ENCODE data around the gene OTOGL.

The OTOGL gene

DNA sequence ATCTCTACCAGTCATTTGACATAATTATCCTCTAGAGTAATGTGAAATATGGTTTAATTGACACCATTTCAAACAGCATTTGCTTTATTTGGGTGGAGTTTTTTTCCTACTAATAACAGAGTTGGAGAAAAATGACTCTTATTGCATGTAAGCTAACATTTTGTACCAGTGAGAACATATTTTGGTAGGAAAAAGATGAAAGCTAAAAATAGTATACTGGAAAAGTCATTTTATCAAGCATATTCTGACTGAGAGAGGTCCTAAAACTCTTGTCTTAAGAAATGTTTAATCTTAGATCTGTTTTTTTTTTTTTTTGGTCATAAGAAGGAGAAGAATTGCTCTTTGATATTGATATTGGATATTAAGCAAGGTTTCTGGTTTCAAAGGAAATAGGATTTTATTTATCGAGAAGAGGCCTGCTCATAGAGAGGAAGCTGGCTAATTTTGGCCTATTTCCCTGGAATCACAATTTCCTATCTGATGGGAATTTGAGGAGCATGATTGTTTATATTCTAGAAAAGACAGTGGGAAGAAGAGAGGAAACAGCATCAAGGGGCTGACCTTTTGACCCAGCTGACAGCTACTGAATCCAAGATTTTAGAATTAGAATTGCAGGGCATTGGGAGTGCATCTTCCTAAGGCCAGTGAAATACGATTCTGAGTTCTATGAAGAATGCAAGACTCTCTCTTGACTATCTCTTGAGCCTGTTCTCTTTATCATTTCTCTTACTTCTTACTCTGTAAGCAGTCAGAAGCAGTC, 19.4 kb downstream of the OTOGL start:
- Mint-ChIP-seq H3K9me3 (peaks cover 18% of the 10 kb centered on the region), H3K4me1 (peaks cover 30% of the 10 kb centered on the region), H3K36me3 (ENCODE audit: low read depth) (no peaks in the 10 kb centered on the region), H3K27me3 (ENCODE audit: low read depth) (no peaks in the 10 kb centered on the region), H3K4me3 (no peak overlapping the region), H3K27ac (peak overlapping the region in 2 of 3 experiments; percentile 65 to 75)
- TF ChIP-seq, protein P1, sequence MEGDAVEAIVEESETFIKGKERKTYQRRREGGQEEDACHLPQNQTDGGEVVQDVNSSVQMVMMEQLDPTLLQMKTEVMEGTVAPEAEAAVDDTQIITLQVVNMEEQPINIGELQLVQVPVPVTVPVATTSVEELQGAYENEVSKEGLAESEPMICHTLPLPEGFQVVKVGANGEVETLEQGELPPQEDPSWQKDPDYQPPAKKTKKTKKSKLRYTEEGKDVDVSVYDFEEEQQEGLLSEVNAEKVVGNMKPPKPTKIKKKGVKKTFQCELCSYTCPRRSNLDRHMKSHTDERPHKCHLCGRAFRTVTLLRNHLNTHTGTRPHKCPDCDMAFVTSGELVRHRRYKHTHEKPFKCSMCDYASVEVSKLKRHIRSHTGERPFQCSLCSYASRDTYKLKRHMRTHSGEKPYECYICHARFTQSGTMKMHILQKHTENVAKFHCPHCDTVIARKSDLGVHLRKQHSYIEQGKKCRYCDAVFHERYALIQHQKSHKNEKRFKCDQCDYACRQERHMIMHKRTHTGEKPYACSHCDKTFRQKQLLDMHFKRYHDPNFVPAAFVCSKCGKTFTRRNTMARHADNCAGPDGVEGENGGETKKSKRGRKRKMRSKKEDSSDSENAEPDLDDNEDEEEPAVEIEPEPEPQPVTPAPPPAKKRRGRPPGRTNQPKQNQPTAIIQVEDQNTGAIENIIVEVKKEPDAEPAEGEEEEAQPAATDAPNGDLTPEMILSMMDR (IDR thresholded peaks at IDR 0.05; ENCODE audit: unreplicated experiment in 3 of 3): no peak

DNA sequence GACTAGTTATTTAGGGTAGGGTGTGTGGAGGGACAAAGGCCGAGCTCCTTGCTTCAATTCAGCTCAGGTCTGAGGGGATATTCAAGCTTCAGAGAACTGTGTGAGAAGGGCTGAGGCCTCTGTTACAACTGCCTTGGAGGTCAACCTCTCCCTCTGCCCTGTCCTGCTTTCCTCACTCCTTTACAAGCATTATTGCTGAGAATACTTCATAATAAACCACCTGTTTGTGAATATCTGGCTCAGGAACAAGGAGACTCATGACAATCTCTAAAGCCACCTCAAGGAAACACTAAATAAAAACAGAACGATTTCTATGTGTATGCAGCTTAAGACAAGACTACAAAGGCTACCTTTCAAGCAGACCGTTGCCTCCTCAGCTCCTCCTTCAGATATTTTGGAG, 21.7 kb downstream of the OTOGL start:
- Mint-ChIP-seq H3K36me3 (ENCODE audit: low read depth) (no peaks in the 10 kb centered on the region), H3K27ac (peak overlapping the region in 2 of 3 experiments; percentile 27 to 40), H3K4me3 (no peak overlapping the region), H3K9me3 (peaks cover 9% of the 10 kb centered on the region), H3K4me1 (peaks cover 30% of the 10 kb centered on the region), H3K27me3 (ENCODE audit: low read depth) (no peaks in the 10 kb centered on the region)
- TF ChIP-seq, protein P1 (IDR thresholded peaks at IDR 0.05; ENCODE audit: unreplicated experiment in 3 of 3): no peak

DNA sequence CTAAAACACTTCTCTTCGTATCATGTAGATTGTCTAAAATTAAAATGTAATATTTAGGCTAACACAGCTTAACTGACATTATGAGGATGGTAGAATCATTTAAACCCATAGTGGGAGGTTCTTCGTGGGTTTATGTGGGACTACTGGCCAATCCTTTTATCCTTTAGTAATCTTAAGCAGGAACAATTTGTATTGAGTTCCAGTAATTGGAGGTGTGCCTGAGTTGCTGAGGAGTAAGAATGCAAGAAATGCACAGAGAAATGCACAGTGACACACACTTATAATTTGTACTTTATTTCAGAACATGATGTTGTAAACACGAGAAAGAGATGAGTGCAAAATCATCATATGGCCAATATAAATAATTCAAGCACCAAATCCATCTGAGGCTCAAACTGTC, 22.3 kb downstream of the OTOGL start:
- H3K36me3 Mint-ChIP-seq (ENCODE audit: low read depth): no peaks in the 10 kb centered on the region

DNA sequence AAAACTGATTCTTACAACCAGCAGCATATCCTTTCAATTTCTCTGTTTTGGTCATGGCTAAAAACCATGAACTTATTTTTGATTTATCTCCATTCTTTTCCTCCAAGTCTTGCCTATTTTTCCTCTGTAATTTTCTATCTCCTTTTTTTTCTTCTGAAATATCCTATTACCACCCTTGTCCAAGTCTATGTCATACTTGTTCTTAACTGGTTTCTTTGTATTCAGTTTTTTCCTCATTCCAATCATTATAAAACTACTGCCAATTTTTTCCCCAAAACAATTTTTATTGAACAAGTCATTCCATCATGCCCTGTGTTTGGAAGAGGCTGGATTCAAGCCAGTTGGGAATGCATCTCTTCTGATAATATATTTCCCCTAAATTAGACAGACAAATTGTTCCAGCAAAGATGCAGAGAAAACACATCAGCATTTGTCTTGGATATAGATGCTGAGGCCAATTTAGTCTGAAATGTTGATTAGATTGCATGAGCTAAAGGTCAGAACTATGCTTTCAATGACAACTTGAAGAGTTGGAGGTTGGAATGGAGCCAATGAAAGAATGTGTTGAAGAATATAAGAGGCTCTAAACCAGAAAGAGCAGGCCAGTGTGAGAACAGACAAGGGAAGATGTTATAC, 30.7 kb downstream of the OTOGL start:
- H3K36me3 Mint-ChIP-seq (ENCODE audit: low read depth): peaks cover 4% of the 10 kb centered on the region
- TF ChIP-seq, protein P1 (IDR thresholded peaks at IDR 0.05; ENCODE audit: unreplicated experiment in 3 of 3): no peak
- no peaks in the 10 kb centered on the region for H3K27me3 Mint-ChIP-seq (ENCODE audit: low read depth)
- H3K27ac Mint-ChIP-seq: peak overlapping the region; percentile 5 to 85 (median 84)
- peaks cover 13% of the 10 kb centered on the region for H3K4me1 Mint-ChIP-seq
- H3K9me3 Mint-ChIP-seq: peaks cover 24% of the 10 kb centered on the region
- H3K4me3 Mint-ChIP-seq: no peak overlapping the region

More for the DNA sequence above, 22.3 kb downstream of the OTOGL start:
- Mint-ChIP-seq H3K27me3 (ENCODE audit: low read depth) (no peaks in the 10 kb centered on the region), H3K4me1 (peaks cover 30% of the 10 kb centered on the region), H3K4me3 (no peak overlapping the region), H3K9me3 (peaks cover 9% of the 10 kb centered on the region), H3K27ac (peak overlapping the region in 2 of 3 experiments; percentile 27 to 40)
- TF ChIP-seq, protein P1 (IDR thresholded peaks at IDR 0.05; ENCODE audit: unreplicated experiment in 3 of 3): no peak

DNA sequence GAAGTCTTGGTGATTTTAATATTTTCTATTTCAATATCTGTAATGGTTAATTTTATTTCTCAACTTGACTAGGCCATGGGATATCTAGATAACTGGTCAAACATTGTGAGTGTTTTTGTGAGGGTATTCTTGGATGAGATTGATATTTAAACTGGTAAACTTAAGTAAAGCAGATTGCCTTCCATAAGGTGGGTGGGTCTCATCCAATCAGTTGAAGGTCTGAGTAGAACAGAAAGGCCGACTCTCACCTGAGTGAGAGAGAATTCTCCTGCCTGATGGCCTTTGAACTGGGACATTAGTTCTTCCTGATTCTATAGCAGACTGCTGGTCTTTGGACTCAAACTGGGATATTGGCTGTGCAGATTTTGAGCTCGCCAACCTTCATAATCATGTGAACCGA, 36.3 kb downstream of the OTOGL start:
- Mint-ChIP-seq H3K36me3 (ENCODE audit: low read depth) (no peaks in the 10 kb centered on the region), H3K27ac (no peak overlapping the region), H3K27me3 (ENCODE audit: low read depth) (no peaks in the 10 kb centered on the region), H3K4me1 (no peaks in the 10 kb centered on the region), H3K4me3 (no peak overlapping the region), H3K9me3 (no peaks in the 10 kb centered on the region)
- TF ChIP-seq, protein P1 (IDR thresholded peaks at IDR 0.05; ENCODE audit: unreplicated experiment in 3 of 3): no peak

All from nephron (organoid).